ENCODE measurements around the gene ZNF48. TPM values are rescaled to one million over a fixed set of nuclear protein-coding genes. Genes with fewer than 3 reads are reported as not detected.
"Not testable (repeated sequence)": the region's sequence is repeated elsewhere in the genome, so short reads cannot be mapped to it uniquely, and the experiment has no call there.

ZNF48 gene
- total RNA-seq, 2 experiments from 2014 or later: 17.3 to 18.8 TPM

DNA sequence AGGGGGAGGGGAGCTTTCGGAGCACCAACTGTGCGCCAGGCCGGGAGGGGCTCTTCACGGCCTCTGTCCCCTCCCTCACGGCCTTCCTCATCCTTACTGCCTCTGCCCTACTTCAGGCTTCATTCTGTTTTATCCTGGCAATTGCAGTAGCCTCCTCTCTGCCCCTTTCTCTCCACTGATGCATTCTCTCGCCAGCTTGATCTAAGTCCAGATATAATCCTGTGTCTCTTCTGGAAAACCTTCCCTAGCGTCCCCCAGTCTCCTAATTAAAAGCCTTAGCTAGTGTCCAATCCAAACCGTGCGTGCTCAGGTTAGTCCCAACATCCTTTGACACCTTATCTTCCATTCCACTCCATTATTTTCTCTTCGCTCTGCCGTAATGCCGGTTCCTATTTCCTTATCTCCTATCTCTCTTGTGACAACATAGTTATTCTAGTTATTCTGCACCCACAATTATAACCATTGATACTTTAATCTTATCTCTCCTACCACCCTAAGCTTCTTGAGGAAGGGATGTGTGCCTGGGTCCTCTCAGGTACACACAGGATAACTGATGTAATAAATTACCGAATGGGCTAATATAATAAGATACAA lies 869 bp downstream of the ZNF48 start:
- TF ChIP-seq EZH2phosphoT487 (IDR thresholded peaks at IDR 0.05; ENCODE audit: borderline replicate concordance, low read depth, low read length): no peak
- TF ChIP-seq, protein P1, sequence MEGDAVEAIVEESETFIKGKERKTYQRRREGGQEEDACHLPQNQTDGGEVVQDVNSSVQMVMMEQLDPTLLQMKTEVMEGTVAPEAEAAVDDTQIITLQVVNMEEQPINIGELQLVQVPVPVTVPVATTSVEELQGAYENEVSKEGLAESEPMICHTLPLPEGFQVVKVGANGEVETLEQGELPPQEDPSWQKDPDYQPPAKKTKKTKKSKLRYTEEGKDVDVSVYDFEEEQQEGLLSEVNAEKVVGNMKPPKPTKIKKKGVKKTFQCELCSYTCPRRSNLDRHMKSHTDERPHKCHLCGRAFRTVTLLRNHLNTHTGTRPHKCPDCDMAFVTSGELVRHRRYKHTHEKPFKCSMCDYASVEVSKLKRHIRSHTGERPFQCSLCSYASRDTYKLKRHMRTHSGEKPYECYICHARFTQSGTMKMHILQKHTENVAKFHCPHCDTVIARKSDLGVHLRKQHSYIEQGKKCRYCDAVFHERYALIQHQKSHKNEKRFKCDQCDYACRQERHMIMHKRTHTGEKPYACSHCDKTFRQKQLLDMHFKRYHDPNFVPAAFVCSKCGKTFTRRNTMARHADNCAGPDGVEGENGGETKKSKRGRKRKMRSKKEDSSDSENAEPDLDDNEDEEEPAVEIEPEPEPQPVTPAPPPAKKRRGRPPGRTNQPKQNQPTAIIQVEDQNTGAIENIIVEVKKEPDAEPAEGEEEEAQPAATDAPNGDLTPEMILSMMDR (conservative IDR thresholded peaks at IDR 0.05; ENCODE audit: low read length): no peak
- H3K36me3 ChIP-seq (ENCODE audit: insufficient read depth, low read length): peaks cover 30% of the 10 kb centered on the region
- H3K27ac ChIP-seq (ENCODE audit: low read depth, low read length, poor library complexity, severe bottlenecking): peak overlapping the region; percentile 44
- 0 out of 2 replicates have a peak, but pooled peaks cover 5% of the 10 kb centered on the region for H4K20me1 ChIP-seq (ENCODE audit: insufficient read depth, low read length)
- no TSS peak for BruUV-seq (replicated peaks)
- peak overlapping the region; percentile 85 for H3K4me2 ChIP-seq (ENCODE audit: low read length)
- H3K9me2 ChIP-seq (ENCODE audit: insufficient read depth, low read length): no peaks in the 10 kb centered on the region
- POLR2A ChIA-PET: interaction anchor here (1.1 to 3.3 kb wide), 6 partner anchors 12 to 46 kb away, joined by 3 to 22 read pairs (median 4); partner anchors contain the start of genes SEPTIN1 and ZNF771
- DNase-seq (ENCODE audit: low spot score): no peak
- peaks cover 17% of the 10 kb centered on the region for H3K79me2 ChIP-seq (ENCODE audit: insufficient read depth, low read depth, low read length)
- H2AFZ ChIP-seq (ENCODE audit: low read length): no peak overlapping the region
- CTCF ChIA-PET (ENCODE audit: unreplicated experiment): no interaction called here
- H3K9me3 ChIP-seq (ENCODE audit: low read length): no peaks in the 10 kb centered on the region
- peak overlapping the region; percentile 89 for H3K4me3 ChIP-seq (ENCODE audit: low read depth, low read length, poor library complexity, severe bottlenecking)
- H3K4me1 ChIP-seq (ENCODE audit: insufficient read depth, low read length, poor library complexity, severe bottlenecking): peaks cover 23% of the 10 kb centered on the region
- intact Hi-C loops (cut with micrococcal nuclease; ENCODE audit: unreplicated experiment): loop anchor here (1.0 kb wide), 1 partner anchor 18 kb away; no protein-coding TSS in a partner anchor

DNA sequence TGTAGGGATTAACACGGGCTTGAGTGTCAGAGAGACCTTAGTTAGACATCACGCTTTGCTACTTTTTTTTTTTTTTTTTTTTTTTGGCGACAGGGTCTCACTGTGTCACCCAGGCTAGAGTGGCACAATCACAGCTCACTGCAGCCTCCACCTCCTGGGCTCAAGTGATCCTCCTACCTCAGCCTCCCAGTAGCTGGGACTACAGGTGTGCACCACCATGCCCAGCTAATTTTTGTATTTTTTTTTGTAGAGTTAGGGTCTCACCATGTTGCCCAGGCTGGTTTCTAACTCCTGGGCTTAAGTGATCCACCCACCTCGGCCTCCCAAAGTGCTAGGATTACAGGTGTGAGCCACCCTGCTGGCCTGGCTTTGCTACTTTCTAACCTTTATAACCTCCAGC lies 1.4 kb downstream of the ZNF48 start:
- CTCF ChIA-PET (ENCODE audit: unreplicated experiment); H3K9me2 ChIP-seq (ENCODE audit: insufficient read depth, low read length); H3K9me3 ChIP-seq (ENCODE audit: low read length): not testable (repeated sequence)

DNA sequence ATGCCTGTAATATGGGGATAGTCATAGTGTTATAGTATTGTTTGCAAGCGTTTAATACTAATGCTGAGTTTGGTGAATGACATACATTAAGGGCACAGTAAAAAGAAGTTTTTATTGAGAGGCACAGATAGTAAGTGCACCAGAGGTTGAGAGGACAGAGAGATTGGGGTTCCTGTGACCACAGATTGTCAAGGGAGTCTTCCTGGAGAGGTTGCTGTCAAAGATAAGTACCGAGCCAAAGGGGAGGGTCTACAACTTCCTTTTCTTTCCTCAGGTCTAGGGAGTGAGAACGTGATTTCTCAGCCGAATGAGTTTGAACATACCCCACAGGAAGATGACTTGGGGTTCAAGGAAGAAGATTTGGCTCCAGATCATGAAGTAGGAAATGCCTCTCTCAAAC lies 1.8 kb downstream of the ZNF48 start:
- Histone ChIP-seq H3K27ac (ENCODE audit: low read depth, low read length, poor library complexity, severe bottlenecking) (no peak overlapping the region), H3K9me3 (ENCODE audit: low read length) (no peaks in the 10 kb centered on the region), H3K36me3 (ENCODE audit: insufficient read depth, low read length) (peaks cover 30% of the 10 kb centered on the region), H3K9me2 (ENCODE audit: insufficient read depth, low read length) (no peaks in the 10 kb centered on the region), H3K79me2 (ENCODE audit: insufficient read depth, low read depth, low read length) (peaks cover 17% of the 10 kb centered on the region), H2AFZ (ENCODE audit: low read length) (no peak overlapping the region), H4K20me1 (ENCODE audit: insufficient read depth, low read length) (0 out of 2 replicates have a peak, but pooled peaks cover 5% of the 10 kb centered on the region), H3K4me1 (ENCODE audit: insufficient read depth, low read length, poor library complexity, severe bottlenecking) (peaks cover 23% of the 10 kb centered on the region), H3K4me3 (ENCODE audit: low read depth, low read length, poor library complexity, severe bottlenecking) (no peak overlapping the region), H3K4me2 (ENCODE audit: low read length) (0 out of 2 replicates have a peak overlapping the region, but pooled peaks have one; percentile 6)
- no peak for TF ChIP-seq EZH2phosphoT487 (IDR thresholded peaks at IDR 0.05; ENCODE audit: borderline replicate concordance, low read depth, low read length)
- TF ChIP-seq, protein P1 (conservative IDR thresholded peaks at IDR 0.05; ENCODE audit: low read length): no peak
- no TSS peak for BruUV-seq (replicated peaks)
- CTCF ChIA-PET (ENCODE audit: unreplicated experiment): no interaction called here
- POLR2A ChIA-PET: interaction anchor here (0.6 to 1.4 kb wide), 3 partner anchors 11 to 25 kb away, joined by 3 to 5 read pairs (median 3); partner anchors contain the start of gene ZNF771
- no peak for DNase-seq (ENCODE audit: low spot score)
- intact Hi-C loops (cut with micrococcal nuclease; ENCODE audit: unreplicated experiment): no loop called here

More for the DNA sequence above, 1.4 kb downstream of the ZNF48 start:
- Histone ChIP-seq H3K4me3 (ENCODE audit: low read depth, low read length, poor library complexity, severe bottlenecking) (peak overlapping the region; percentile 89), H3K4me2 (ENCODE audit: low read length) (peak overlapping the region; percentile 85), H3K79me2 (ENCODE audit: insufficient read depth, low read depth, low read length) (peaks cover 17% of the 10 kb centered on the region), H3K4me1 (ENCODE audit: insufficient read depth, low read length, poor library complexity, severe bottlenecking) (peaks cover 23% of the 10 kb centered on the region), H3K36me3 (ENCODE audit: insufficient read depth, low read length) (peaks cover 30% of the 10 kb centered on the region)
- POLR2A ChIA-PET: interaction anchor here (1.0 to 3.3 kb wide), 3 partner anchors 11 to 25 kb away, joined by 3 to 22 read pairs (median 3); partner anchors contain the start of genes SEPTIN1 and ZNF771
- H4K20me1 ChIP-seq (ENCODE audit: insufficient read depth, low read length); H2AFZ ChIP-seq (ENCODE audit: low read length); H3K27ac ChIP-seq (ENCODE audit: low read depth, low read length, poor library complexity, severe bottlenecking); intact Hi-C loops (cut with micrococcal nuclease; ENCODE audit: unreplicated experiment); DNase-seq (ENCODE audit: low spot score): not testable (repeated sequence)
- BruUV-seq (replicated peaks): TSS peak; percentile 70

Data from OCI-LY7 (cell line).